Fibroblast of mammary gland (primary cell): Measurements from ENCODE around the gene WDFY3.

Experiments used
- DNase-seq: peaks from one replicate; pipeline ENCODE4 v3.0.0-alpha.2; 2010; ENCODE audit warnings: low read depth
- H3K4me3 ChIP-seq: 2 replicates; pipeline ENCODE4 v1.5.1; 2011; ENCODE audit warnings: low read depth, mild to moderate bottlenecking, low read length, moderate library complexity; ENCODE audit not compliant: control insufficient read depth
- TF ChIP-seq, protein P1 (sequence below): conservative IDR thresholded peaks from 2 replicates; pipeline ENCODE4 v1.5.1; 2011; ENCODE audit warnings: low read depth, low read length, inconsistent platforms; ENCODE audit not compliant: control insufficient read depth, insufficient read depth

WDFY3 gene

DNA sequence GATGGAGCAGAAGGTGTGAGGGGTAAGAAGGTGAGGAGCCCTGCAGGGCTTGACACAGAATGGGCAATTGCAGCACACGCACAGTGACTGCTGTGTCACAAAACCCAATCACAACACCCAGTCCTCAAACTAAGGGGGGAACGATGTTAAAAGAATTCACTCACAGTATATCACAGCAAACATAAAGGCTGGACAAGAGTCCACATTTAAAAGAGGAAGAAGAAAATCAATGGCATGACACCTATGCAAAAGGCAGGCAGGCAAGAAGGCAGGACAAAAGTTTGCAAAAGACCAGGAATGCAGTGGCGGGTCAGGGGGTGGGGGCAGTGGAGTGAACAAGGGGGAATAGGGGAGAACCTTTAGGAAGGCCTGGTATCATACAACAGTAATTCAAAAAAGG lies 305.9 kb downstream of the WDFY3 start:
- TF ChIP-seq, protein P1, sequence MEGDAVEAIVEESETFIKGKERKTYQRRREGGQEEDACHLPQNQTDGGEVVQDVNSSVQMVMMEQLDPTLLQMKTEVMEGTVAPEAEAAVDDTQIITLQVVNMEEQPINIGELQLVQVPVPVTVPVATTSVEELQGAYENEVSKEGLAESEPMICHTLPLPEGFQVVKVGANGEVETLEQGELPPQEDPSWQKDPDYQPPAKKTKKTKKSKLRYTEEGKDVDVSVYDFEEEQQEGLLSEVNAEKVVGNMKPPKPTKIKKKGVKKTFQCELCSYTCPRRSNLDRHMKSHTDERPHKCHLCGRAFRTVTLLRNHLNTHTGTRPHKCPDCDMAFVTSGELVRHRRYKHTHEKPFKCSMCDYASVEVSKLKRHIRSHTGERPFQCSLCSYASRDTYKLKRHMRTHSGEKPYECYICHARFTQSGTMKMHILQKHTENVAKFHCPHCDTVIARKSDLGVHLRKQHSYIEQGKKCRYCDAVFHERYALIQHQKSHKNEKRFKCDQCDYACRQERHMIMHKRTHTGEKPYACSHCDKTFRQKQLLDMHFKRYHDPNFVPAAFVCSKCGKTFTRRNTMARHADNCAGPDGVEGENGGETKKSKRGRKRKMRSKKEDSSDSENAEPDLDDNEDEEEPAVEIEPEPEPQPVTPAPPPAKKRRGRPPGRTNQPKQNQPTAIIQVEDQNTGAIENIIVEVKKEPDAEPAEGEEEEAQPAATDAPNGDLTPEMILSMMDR, result no peak
- no peak for DNase-seq
- no peak overlapping the region for H3K4me3 ChIP-seq

DNA sequence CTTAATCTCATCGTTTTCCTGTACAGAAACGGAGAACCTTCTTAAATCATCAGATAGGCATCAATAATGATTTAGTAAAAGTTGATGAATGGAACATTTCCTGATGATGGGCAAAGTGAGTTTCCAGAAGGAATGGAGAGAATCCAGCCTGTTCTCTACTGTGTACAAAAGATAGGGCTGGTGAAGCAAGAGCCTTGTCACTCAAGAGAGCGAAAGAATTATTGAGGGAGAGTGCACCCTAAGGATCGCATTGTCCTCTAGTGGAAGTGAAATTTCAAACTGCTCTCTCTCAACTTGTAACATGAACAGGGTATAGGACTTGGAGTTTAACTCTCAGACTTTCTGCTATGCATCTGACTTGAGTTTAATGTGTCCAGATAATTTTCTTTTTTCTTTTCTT lies 314.0 kb downstream of the WDFY3 start:
- no peak for DNase-seq
- no peak overlapping the region for H3K4me3 ChIP-seq
- TF ChIP-seq, protein P1, result no peak

DNA sequence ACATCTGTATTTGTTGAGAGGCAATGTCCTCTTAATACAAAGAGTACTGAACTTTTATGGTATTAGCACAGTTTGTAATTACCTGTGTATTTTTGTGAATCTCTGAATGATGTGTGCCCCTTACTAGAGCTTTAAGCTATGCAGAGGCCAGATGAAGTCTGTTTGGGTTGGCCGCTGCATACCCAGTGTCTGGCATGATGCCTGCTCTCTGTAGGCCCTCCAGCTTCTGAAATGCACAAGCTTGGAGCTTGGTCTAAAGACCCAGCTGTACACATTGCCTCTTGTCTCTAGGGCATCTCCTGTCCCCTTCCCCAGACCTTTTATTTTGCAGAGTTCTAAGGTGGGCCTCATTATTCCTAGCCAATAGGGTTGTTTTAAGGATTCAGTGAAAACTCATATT lies 315.0 kb downstream of the WDFY3 start:
- TF ChIP-seq, protein P1, result no peak
- no peak overlapping the region for H3K4me3 ChIP-seq
- no peak for DNase-seq

DNA sequence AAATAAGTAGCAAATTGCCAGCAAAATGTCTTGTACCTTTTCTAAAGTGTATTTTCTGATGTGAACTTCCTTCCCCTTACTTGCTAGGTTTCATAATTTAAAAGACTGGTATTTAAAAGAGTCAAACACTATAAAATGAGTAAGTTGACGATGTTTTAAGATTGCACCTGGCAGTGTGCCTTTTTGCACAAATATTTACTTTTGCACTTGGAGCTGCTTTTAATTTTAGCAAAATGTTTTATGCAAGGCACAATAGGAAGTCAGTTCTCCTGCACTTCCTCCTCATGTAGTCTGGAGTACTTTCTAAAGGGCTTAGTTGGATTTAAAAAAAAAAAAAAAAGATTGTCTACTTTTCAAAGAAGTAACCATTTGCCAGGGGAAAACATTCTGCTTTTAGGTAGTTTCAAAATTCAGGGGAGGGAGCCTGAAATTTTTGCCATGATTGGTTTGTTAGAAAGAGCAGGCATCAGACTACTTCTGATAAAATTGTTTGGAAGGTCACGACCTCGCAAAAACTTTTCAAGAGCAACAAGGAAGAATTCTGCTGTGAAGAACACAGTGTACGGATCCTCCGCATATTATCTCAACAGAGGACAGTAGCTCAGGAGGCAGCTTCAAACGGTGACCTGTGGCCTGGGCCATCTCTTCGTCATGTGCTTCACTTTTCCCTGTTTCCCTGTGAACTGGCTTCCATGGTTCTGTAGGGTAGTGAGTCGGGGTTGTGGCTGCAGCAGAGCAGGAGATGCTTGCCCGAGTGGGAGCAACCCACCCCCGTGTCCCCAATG lies 317.4 kb downstream of the WDFY3 start:
- TF ChIP-seq, protein P1, result no peak
- no peak overlapping the region for H3K4me3 ChIP-seq
- no peak for DNase-seq

DNA sequence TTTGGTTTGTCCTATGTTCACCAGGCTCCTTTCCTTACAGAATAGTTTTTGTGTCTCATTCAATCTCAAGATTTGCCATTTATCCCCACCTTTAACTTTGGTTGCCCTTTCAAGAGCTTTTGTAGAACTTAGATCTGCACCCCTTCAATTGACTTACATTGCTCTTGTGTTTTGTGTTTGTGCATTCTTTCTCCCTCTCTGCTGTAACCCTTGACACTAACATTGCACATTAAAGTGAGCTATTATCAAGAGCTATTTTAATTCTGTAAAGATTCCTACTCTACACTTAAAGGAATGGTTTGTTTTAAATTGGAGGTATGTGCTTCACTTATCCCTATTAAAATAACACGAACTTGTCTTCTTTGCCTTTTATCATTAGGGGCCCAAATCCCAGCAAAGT lies 318.3 kb downstream of the WDFY3 start:
- no peak overlapping the region for H3K4me3 ChIP-seq
- TF ChIP-seq, protein P1, result no peak

DNA sequence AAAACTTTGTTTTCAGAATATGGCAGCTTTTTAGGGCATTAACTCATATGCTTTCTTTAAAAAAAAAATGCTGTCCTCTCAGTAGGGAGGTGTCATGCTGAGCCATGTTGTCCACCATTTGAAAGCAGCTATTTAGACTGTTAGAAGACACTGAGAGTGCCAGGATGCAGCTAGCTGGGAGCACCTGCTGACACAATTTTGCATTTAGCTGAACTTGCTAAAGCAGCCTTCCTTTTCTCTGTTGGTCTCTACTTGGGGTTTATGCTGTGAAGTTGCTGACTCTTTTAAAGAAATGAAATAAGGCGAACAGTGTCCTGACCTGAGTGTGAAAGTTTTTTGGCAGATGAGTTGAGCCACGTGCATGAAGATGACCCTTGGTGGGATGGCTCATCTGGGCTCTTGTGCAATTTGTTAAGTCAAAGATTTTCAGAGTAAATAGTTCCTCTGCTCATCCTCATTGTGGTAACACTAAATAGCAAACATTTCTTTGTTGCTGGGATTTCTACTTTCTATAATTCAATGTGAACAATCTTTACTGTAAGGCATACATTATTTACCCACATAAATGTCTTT lies 319.1 kb downstream of the WDFY3 start:
- peak; percentile 82 for DNase-seq
- TF ChIP-seq, protein P1, result no peak

More for the DNA sequence above, 318.3 kb downstream of the WDFY3 start:
- DNase-seq, result no peak

More for the DNA sequence above, 319.1 kb downstream of the WDFY3 start:
- no peak overlapping the region for H3K4me3 ChIP-seq
